WTC11 (cell line): ENCODE data around the gene LAMA2. TPM values are rescaled to one million over a fixed set of nuclear protein-coding genes. Genes with fewer than 3 reads are reported as not detected.

Experiments used
- ATAC-seq: fragments of 200-7000 bp; cut with Tn5 transposase; 2 replicates; pipeline ENCODE4 v1.10.0; 2021; ENCODE audit warnings: mild to moderate bottlenecking, moderate library complexity
- CTCF ChIA-PET: fragments of 300-600 bp; sonication (Branson Sonifier 250); formaldehyde crosslinking; loops from one replicate; lab custom pipeline; 2021; ENCODE audit warnings: antibody characterized with exemption; lab: Charles Lee
- POLR2A ChIA-PET: fragments of 350-600 bp; sonication (Branson Sonifier 250); formaldehyde crosslinking; loops from one replicate; lab custom pipeline; 2021; ENCODE audit warnings: antibody characterized with exemption; lab: Charles Lee
- DNase-seq: peaks from one replicate; pipeline ENCODE4 v3.0.0; 2021; ENCODE audit warnings: low spot score
- H3K27ac Mint-ChIP-seq: 2 replicates; pipeline ENCODE4 v1.8.0; 2021; ENCODE audit warnings: mixed read lengths
- H3K27me3 Mint-ChIP-seq: 2 replicates; pipeline ENCODE4 v1.8.0; 2021; ENCODE audit warnings: low read depth, mild to moderate bottlenecking, moderate library complexity, mixed read lengths
- H3K36me3 Mint-ChIP-seq: 2 replicates; pipeline ENCODE4 v1.8.0; 2021; ENCODE audit warnings: mixed read lengths
- H3K4me1 Mint-ChIP-seq: 2 replicates; pipeline ENCODE4 v1.8.0; 2022; ENCODE audit warnings: mixed read lengths
- H3K4me3 Mint-ChIP-seq: 2 replicates; pipeline ENCODE4 v1.8.0; 2021; ENCODE audit warnings: mild to moderate bottlenecking, moderate library complexity, mixed read lengths
- H3K9me3 Mint-ChIP-seq: 2 replicates; pipeline ENCODE4 v1.8.0; 2021; ENCODE audit warnings: mixed read lengths
- ATF1 ChIP-seq: sonication (generic); formaldehyde crosslinking; IDR thresholded peaks from 2 replicates; pipeline ENCODE4 v1.8.1; 2023; ENCODE audit warnings: mild to moderate bottlenecking, moderate library complexity, missing genetic modification reagents
- E2F1 ChIP-seq: sonication (generic); formaldehyde crosslinking; IDR thresholded peaks from 2 replicates; pipeline ENCODE4 v1.8.0; 2022; ENCODE audit warnings: mild to moderate bottlenecking, missing genetic modification reagents
- ETV6 ChIP-seq: sonication (generic); formaldehyde crosslinking; IDR thresholded peaks from 2 replicates; pipeline ENCODE4 v1.8.1; 2022; ENCODE audit warnings: mild to moderate bottlenecking, missing genetic modification reagents
- FOXP1 ChIP-seq: sonication (generic); formaldehyde crosslinking; IDR thresholded peaks from 2 replicates; pipeline ENCODE4 v1.8.0; 2022; ENCODE audit warnings: missing genetic modification reagents, mild to moderate bottlenecking, moderate library complexity, borderline replicate concordance
- FOXP4 ChIP-seq: sonication (generic); formaldehyde crosslinking; IDR thresholded peaks from 2 replicates; pipeline ENCODE4 v1.8.0; 2022; ENCODE audit warnings: mild to moderate bottlenecking, missing genetic modification reagents
- GABPB1 ChIP-seq: sonication (generic); formaldehyde crosslinking; IDR thresholded peaks from 2 replicates; pipeline ENCODE4 v1.8.1; 2023; ENCODE audit warnings: mild to moderate bottlenecking, missing genetic modification reagents
- IRF2 ChIP-seq: sonication (generic); formaldehyde crosslinking; IDR thresholded peaks from 2 replicates; pipeline ENCODE4 v1.8.0; 2022; ENCODE audit warnings: low read depth, missing genetic modification reagents, borderline replicate concordance
- MLX ChIP-seq: sonication (generic); formaldehyde crosslinking; IDR thresholded peaks from 2 replicates; pipeline ENCODE4 v1.8.1; 2023; ENCODE audit warnings: mild to moderate bottlenecking, missing genetic modification reagents, moderate library complexity
- NR1H2 ChIP-seq: sonication (generic); formaldehyde crosslinking; IDR thresholded peaks from 2 replicates; pipeline ENCODE4 v1.9.0; 2021; ENCODE audit warnings: mild to moderate bottlenecking, moderate library complexity, missing genetic modification reagents
- PRDM15 ChIP-seq: sonication (generic); formaldehyde crosslinking; IDR thresholded peaks from 2 replicates; pipeline ENCODE4 v1.8.0; 2022; ENCODE audit warnings: missing genetic modification reagents
- PRRX2 ChIP-seq: fragments of 250-450 bp; sonication (Bioruptor Pico); IDR thresholded peaks from 2 replicates; pipeline ENCODE4 v1.8.0; 2021; ENCODE audit warnings: mild to moderate bottlenecking
- SMAD4 ChIP-seq: sonication (generic); formaldehyde crosslinking; IDR thresholded peaks from 2 replicates; pipeline ENCODE4 v1.8.0; 2022; ENCODE audit warnings: mild to moderate bottlenecking, missing genetic modification reagents
- STAT6 ChIP-seq: sonication (generic); formaldehyde crosslinking; conservative IDR thresholded peaks from 2 replicates; pipeline ENCODE4 v1.8.1; 2023; ENCODE audit warnings: mild to moderate bottlenecking, low read depth, missing genetic modification reagents, moderate library complexity
- TEAD1 ChIP-seq: sonication (generic); formaldehyde crosslinking; IDR thresholded peaks from 2 replicates; pipeline ENCODE4 v1.8.0; 2022; ENCODE audit warnings: mild to moderate bottlenecking, missing genetic modification reagents
- USF1 ChIP-seq: sonication (generic); formaldehyde crosslinking; IDR thresholded peaks from 2 replicates; pipeline ENCODE4 v1.8.0; 2022; ENCODE audit warnings: mild to moderate bottlenecking, missing genetic modification reagents
- ZBTB43 ChIP-seq: sonication (generic); formaldehyde crosslinking; IDR thresholded peaks from 2 replicates; pipeline ENCODE4 v1.8.1; 2023; ENCODE audit warnings: mild to moderate bottlenecking, missing genetic modification reagents
- ZNF317 ChIP-seq: sonication (generic); formaldehyde crosslinking; IDR thresholded peaks from 2 replicates; pipeline ENCODE4 v1.8.1; 2023; ENCODE audit warnings: low read depth, mild to moderate bottlenecking, moderate library complexity, missing genetic modification reagents, borderline replicate concordance
- ZNF396 ChIP-seq: fragments of 250-450 bp; sonication (Bioruptor Pico); IDR thresholded peaks from 2 replicates; pipeline ENCODE4 v1.8.0; 2021; ENCODE audit warnings: mild to moderate bottlenecking, moderate library complexity, borderline replicate concordance
- ZNF512 ChIP-seq: sonication (generic); formaldehyde crosslinking; IDR thresholded peaks from 2 replicates; pipeline ENCODE4 v1.8.1; 2022; ENCODE audit warnings: missing genetic modification reagents, borderline replicate concordance
- ZNF671 ChIP-seq: fragments of 250-450 bp; sonication (Bioruptor Pico); IDR thresholded peaks from 2 replicates; pipeline ENCODE4 v1.8.0; 2021; ENCODE audit warnings: mild to moderate bottlenecking
- total RNA-seq: library from RNA; stranded (reverse); gene quantifications from 3 replicates; pipeline ENCODE4 v1.2.3, GENCODE V29; 2021

Gene LAMA2
- total RNA-seq, 1 experiment from 2014 or later: 6.6 TPM

GRCh38 chr6:129448965-129449364, 566.0 kb downstream of the LAMA2 start (continued):
- TF ChIP-seq USF1 (CRISPR knock-in tag) (no peak), SMAD4 (no peak), NR1H2 (no peak), IRF2 (CRISPR knock-in tag) (no peak), PRRX2 (CRISPR knock-in tag) (no peak), ATF1 (CRISPR knock-in tag) (no peak), ZNF317 (CRISPR knock-in tag) (no peak)

- Mint-ChIP-seq H3K4me3 (no peak overlapping the region), H3K9me3 (no peaks in the 10 kb centered on the region), H3K27me3 (no peaks in the 10 kb centered on the region), H3K36me3 (no peaks in the 10 kb centered on the region), H3K27ac (no peak overlapping the region), H3K4me1 (peaks cover 12% of the 10 kb centered on the region)
- ATAC-seq: no peak
- TF ChIP-seq ZBTB43 (CRISPR knock-in tag): no peak
- no peak for TF ChIP-seq FOXP1 (CRISPR knock-in tag)
- no peak for TF ChIP-seq PRDM15 (CRISPR knock-in tag)
- TF ChIP-seq ZNF396 (CRISPR knock-in tag): no peak
- CTCF ChIA-PET: no interaction called here
- POLR2A ChIA-PET: no interaction called here
- no peak for DNase-seq
Measured at GRCh38 chr6:129451187-129451586, 568.2 kb downstream of the LAMA2 start.

GRCh38 chr6:129453073-129453472, 570.1 kb downstream of the LAMA2 start:
- ChIA-PET CTCF (no interaction called here), POLR2A (no interaction called here)
- Mint-ChIP-seq H3K36me3 (no peaks in the 10 kb centered on the region), H3K27me3 (no peaks in the 10 kb centered on the region), H3K27ac (no peak overlapping the region), H3K9me3 (no peaks in the 10 kb centered on the region), H3K4me3 (no peak overlapping the region), H3K4me1 (no peaks in the 10 kb centered on the region)
- ATAC-seq (no peak), DNase-seq (no peak)
- TF ChIP-seq ZNF671 (CRISPR knock-in tag) (no peak), GABPB1 (CRISPR knock-in tag) (no peak), FOXP4 (CRISPR knock-in tag) (no peak), ZNF512 (CRISPR knock-in tag) (no peak), E2F1 (CRISPR knock-in tag) (no peak), ETV6 (no peak), TEAD1 (CRISPR knock-in tag) (no peak), FOXP1 (CRISPR knock-in tag) (no peak), STAT6 (CRISPR knock-in tag) (no peak), MLX (CRISPR knock-in tag) (no peak)
